Measurements from ENCODE around the gene ZNF774.
"Not testable (repeated sequence)": the region's sequence is repeated elsewhere in the genome, so short reads cannot be mapped to it uniquely, and the experiment has no call there.

Gene ZNF774

DNA sequence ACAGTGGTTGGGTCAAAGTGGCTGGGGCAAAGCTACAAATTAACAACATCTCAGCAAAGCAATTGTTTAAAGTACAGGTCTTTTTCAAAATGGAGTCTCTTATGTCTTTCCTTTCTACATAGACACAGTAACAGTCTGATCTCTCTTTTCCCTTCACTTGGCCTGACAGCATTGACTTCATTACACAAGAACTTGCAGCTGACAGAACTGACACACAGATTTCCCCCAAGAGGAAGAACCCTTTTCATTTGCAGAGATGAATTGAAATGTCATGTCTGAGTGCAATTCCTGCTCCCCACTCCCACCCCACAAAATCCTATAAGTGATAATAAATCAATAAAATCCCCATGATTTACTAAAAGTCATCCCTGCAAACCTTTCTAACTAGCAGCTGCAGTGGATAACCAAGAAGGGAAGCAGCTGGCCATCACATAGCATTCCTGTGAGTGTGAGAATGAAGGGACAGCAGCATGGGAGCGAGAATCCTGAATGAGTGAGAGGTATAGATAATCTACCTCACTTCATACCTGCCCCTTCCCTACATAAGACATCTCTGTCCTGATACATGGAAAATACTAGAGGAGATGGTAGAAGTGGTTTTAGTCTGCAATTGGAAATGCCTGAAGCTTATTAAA, 4.5 kb upstream of the ZNF774 start:
- not testable (repeated sequence) for DNase-seq (ENCODE audit: low read depth)

DNA sequence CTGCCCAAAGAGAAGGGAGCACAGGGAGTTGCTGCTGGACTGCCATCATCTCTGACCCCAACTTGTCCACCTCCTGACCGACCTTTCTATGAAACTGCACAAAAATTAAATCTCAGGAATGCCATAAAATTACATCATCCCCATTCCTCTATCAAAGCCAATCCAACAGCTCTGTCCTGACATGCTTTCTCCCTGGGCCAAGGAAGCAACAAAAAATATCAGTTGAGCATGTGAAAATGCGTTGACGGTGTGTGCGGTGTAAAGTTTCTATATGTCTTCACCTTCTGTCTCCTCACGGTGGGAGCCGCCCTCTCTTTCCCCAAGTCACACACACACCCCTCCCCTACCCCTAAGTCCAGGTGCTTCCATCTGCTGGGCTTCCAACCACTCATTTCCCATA, 3.6 kb upstream of the ZNF774 start:
- no peak for DNase-seq (ENCODE audit: low read depth)

DNA sequence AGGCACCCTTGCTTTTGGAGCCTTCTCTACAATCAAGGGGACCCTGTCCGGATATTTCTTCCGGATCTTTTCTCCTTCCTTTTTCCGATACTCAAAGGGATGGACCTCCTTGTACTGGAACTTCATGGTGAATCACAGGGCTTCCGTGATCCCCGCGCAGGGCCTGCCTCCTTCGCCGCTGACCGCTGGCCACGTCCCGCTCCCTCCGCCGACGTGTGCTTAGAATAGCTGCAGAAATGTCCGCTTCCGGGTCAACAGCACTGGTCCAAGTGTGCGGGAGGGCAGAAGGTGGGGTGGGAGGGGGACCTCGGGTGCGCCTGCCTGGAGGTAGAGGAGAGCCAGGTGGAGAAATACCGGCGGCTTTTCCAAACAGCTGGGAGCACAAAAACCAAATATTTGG, 3.0 kb upstream of the ZNF774 start:
- no peak for DNase-seq (ENCODE audit: low read depth)

DNA sequence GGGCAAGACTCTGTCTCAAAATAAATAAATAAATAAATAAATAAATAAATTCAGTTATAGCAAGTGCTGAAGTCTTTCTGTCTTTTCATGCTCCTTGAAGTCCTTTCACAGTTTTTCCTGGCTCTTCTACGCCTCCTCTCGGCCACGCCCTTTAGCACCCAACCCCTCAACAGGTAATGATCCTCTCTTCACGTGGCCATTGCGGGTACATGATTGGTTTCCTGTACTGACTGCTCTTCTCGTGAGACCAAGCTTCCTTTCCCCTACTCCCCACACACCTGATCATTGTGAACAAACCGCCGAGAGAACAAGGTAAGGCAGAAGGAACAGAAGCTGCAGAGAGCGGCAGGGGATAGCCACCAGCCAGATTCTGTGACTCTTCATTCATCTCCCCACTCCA, 2.3 kb upstream of the ZNF774 start:
- no peak for DNase-seq (ENCODE audit: low read depth)

DNA sequence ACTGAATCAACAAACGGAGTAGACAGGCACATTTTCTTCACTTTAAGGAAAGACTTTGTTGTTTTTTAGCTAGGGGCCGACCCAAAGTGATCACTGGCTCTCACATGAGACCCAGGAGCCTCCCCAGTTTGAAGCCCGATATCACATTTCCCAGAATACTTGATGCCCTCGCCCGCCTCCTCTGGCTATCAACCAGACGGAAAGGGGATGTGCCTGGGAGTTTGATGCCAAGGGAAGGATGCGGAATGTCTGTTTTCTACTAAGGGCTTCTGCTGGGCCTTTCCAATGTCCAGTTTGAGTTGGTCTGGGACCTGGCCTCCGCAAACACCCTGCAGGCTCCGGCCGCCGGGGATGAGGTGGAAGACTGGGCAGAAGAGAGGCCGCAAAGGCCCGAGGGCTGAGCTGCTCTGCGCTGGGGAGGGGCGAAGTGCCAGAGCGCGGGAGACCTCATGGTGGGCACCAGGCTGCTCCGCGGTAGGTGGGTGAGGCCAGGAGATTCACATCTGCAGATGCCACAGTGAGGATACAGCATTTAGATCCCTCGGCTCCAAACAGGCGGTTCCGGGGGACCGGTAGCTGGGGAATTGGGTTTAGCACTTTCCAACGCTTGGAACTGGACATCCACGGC, 491 bp upstream of the ZNF774 start:
- no peak for DNase-seq (ENCODE audit: low read depth)

DNA sequence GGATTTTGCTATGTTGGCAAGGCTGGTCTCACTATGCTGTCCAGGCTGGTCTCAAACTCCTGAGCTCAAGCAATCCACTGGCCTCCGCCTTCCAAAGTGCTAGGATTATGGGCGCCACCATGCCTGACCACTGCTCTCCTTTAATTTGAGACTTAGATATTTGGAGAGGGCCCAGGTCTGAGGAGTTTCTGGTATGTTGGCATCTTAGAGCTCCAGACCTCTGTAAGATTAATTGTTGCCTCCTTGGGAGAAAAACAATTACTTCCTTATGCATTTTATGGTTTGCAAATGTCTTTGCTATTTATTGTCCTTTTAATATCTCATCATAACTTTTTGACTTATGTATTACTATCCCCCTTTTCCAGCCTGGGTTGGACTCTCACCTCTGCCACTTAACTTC, 2.9 kb downstream of the ZNF774 start:
- DNase-seq (ENCODE audit: low read depth): no peak

DNA sequence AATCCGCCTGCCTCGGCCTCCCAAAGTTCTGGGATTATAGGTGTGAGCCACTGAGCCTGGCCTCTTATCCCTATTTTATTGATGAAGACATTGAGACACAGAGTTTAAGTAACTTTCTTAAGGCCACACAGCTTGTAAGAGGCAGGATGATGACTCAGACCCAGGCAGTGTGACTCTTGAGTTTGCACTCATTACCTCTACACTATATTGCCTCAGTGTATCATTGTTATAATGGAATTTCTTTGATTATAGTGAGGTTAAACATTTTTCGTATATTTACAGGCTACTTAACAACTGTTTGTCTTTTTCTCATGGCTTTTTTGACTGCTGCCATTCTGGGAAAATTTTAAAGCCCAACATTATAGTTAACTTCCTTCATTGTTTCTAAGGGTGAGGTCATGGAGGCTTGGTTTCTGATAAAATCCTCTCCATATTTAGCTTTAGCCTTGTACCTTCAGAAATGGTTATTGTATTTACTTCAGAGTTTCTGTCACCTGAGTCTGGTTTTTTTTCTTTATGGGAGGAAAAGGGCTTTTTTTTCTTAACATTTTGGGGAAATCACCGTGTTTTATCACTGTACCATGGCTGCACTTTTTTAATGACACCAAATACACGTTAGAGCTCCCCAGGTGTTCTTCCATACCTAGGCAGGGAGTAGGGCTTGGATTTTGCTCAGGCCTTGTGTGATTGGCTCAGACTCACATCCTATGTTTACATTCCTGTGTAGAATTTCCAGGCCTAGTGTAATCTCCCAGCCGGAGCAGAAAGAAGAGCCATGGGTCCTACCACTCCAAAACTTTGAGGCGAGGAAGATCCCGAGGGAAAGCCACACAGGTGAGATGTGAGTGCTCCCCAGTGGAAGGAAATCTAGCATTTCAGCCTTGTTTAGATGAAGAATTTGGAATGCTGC, 6.3 kb downstream of the ZNF774 start:
- no peak for DNase-seq (ENCODE audit: low read depth)

DNA sequence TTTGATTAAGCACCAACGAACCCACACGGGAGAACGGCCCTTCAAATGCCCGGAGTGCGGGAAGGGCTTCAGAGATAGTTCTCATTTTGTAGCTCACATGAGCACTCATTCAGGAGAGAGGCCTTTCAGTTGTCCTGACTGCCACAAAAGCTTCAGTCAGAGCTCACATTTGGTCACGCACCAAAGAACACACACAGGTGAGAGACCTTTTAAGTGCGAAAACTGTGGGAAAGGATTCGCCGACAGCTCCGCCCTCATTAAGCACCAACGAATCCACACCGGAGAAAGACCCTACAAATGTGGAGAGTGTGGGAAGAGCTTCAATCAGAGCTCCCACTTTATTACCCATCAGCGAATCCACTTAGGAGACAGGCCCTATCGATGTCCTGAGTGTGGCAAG, 8.7 kb downstream of the ZNF774 start:
- DNase-seq (ENCODE audit: low read depth): no peak

DNA sequence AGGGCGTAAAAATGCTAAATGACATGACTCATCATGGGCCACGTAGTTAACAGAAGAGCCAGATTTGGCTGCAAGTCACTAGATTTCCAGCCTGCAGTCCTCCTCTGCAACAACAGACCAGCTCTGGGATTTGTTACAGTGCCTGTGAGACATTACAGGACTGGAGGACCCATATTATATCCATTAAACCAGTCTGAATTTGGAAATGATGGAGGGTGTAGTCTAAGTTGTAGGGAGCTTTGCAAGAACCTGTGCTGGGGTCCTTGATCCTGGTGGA, 10.8 kb downstream of the ZNF774 start:
- DNase-seq (ENCODE audit: low read depth): peak; percentile 72

DNA sequence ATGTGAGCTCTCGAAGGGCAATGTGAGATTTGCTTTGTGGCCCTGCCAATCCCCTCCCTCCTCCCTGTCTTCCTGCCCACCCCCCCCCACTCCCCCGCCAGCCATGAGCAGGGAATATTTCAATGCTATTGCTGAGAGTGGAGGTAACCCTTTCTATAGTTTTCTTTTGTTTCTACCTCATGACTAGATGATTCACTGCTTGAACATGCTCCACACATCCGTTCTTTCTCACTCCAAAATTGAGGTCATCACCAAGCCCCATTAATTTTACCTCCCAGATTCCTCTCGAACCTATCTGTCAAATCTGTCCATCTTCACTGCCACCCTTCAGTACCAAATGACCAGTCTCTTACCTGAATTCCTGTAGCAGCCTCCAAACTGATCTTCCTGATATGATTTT, 12.2 kb downstream of the ZNF774 start:
- DNase-seq (ENCODE audit: low read depth): peak; percentile 61

DNA sequence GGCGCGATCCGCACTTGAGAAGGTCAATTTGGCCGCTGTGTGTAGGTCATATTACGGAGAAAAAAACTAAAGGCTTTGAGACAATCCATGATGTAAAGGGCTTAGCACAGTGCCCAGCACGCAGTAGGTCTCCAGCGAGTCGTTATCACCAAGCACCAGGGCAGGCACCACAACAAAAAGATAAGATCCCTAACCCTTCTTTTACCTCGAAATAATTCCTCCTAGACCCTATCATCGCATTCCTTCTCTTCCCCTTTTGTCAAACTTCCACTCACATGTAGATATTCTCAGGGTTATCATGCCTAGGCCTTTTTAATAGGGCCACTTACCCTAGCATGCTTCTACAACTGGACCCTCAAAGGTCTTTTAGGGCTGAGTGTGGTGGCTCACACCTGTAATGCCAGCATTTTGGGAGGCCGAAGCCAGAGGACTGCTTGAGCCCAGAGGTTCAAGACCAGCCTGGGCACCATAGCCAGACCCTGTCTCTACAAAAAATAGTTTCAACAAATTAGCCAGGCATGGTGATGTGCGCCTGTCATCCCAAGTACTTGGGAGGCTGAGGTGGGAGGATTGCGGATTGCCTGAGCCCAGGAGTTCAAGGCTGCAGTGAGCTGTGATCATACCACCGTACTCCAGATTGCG, 13.5 kb downstream of the ZNF774 start:
- DNase-seq (ENCODE audit: low read depth): no peak

DNA sequence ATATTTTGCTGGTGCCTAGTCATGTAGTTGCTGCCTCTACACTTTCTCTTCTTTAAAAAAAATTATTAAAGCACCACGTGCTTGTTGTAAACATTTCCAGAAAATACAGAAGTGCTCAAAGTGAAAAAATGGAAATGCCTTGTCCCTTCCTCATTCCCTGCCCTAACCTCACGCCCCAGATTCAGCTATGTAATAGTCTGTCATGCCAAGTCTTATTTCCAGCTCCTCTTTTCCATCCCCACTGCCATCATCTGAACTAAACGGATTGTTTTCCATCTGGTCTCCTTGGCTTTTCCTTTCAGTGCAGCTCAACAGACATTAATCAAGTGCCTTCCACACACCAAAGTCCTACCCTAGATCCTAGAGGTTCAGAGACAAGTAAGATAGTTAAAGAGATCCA, 15.5 kb downstream of the ZNF774 start:
- no peak for DNase-seq (ENCODE audit: low read depth)

DNA sequence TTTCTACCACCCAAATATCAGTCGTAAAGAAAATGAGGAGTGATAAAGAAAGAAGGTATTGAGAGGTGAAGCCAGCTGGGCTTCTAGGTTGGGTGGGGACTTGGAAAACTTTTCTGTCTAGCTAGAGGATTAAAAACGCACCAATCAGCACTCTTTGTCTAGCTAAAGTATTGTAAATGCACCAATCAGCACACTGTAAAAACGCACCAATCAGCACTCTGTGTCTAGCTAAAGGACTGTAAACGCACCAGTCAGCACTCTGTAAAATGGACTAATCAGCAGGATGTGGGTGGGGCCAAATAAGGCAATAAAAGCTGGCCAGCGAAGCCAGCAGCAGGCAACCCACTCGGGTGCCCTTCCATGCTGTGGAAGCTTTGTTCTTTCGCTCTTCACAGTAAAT, 23.0 kb downstream of the ZNF774 start:
- no peak for DNase-seq (ENCODE audit: low read depth)

DNA sequence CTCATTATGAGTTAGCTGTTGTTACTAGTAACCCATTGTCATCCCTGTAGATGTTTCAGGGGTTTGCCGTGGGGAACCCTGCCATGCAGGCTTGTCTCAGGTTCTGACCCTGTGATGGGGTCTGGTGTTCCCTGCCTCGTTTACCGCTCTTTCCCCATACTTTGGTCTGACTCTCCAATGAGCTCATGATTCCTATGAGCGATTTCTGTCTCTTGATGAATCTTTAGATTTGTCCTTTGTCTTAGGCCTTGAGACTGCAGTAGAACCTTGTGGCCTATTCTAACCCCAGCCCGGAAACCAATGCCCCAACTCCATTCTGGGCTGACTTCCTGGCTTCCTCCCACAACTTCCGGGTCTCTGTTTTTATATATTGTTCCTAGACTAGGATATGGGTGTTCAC, 24.7 kb downstream of the ZNF774 start:
- DNase-seq (ENCODE audit: low read depth): no peak

DNA sequence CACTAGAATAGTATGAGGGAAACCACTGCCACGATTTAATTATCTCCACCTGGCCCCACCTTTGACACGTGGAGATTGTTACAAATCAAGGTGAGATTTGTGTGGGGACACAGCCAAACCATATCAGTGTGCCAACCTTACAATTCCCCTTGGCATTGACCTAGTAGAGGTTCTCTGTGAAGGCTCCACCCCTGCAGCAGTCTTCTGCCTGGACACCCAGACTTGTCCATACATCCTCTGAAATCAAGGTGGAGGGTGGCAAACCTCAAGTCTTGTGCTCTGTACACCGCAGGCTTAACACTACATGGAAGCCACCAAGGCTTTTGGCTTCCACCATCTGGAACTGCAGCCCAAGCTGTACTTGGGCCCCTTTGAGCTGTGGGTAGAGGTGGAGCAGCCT, 27.2 kb downstream of the ZNF774 start:
- DNase-seq (ENCODE audit: low read depth): no peak

DNA sequence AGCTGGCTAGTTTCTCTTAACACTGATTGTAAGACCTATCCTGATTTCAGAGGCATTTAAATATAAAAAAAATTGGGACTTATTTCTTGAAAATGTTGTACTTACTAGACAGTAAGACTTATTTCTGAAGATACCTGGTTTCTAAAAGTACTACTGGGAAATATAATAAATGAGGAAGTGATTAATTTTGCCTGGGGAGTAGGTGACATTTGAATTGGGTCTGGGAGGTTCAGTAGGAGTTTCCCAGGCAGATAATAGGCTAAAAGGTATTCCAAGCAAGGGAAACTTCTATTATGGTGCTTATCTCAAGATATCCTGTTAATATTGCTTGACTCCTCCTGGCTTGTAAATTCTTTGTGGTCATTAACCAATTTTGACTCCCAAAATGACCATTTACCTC, 29.4 kb downstream of the ZNF774 start:
- no peak for DNase-seq (ENCODE audit: low read depth)

DNA sequence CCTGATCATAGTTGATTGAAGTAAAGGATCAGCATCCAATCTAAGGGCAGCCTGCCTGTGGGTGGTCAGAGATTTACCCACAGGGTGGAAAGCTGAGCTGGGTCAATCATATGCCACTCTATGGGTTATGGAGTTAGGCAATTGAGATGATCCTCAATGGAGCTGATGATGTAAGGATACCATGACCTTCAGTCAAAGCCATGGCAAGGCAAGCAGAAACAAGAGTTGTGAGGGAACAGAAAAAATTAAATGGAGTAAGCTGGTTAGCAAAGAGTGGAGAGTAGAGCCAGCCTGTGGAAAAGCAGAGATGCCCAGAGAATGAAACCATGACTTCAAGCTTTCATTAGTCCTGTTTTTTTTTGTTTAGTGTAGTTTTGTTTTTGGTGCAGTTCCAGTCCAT, 30.2 kb downstream of the ZNF774 start:
- no peak for DNase-seq (ENCODE audit: low read depth)

DNA sequence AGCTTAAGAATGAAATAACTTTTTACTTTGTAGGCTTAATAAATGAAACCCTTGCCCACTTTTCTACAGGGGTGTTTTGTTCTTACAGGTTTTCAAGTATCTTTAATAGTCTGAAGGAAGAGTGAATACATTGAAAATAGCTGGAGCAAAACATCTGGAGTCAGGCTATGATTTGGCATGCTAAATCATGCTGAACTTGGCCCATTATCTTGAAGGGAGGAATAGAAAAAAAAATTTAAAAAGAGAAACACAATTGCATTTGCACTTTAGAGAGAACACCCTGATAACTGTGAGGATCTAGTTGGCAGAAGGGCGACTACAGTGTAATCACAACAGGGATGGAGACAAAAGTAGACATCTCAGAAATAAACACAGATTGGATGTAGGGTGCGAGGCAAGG, 34.1 kb downstream of the ZNF774 start:
- no peak for DNase-seq (ENCODE audit: low read depth)

DNA sequence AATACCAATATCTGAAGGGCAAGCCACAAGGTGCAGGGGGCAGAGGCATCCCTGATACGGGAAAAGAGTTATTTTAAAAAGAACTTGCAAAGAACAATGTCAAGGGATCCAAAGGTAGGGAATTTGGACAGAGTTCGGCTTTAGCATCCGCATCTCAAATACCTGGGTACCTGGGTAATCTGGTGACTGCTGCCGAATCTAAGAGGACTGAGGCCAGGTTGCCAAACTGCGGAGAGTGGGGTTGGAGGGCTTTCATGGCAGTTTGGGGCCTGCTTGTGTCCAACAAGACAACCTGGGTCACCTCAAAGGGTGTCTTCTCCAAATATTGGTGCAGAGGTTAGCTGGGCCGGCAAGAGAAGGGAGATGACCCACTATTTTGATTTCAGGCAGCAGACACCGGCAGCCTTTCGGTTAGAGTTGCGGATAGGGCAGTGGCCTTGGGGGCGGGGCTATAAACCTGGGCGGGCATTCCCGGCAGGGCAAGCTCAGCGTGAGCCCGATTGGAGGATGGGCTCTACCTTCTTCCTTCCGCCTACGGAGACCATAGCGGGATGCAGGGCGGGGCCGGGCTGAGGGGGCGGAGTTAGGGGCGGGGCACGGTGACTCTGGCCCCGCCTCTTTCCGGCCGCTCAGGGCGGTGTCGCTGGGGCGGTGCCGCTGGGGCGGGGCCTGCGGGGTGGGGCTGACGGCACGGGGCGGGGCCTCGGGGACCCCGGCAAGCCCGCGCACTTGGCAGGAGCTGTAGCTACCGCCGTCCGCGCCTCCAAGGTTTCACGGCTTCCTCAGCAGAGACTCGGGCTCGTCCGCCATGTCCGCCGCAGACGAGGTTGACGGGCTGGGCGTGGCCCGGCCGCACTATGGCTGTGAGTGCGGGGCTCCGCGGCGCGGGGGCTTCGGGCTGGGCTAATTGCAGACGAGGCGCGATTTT, 35.7 kb downstream of the ZNF774 start, which contains the start of gene IQGAP1:
Gene IQGAP1 (plus strand): TSS at position 709 of the 928 bp plus-strand sequence. CDS start 100 bp downstream, at position 809.
- DNase-seq (ENCODE audit: low read depth): peak; percentile 91

DNA sequence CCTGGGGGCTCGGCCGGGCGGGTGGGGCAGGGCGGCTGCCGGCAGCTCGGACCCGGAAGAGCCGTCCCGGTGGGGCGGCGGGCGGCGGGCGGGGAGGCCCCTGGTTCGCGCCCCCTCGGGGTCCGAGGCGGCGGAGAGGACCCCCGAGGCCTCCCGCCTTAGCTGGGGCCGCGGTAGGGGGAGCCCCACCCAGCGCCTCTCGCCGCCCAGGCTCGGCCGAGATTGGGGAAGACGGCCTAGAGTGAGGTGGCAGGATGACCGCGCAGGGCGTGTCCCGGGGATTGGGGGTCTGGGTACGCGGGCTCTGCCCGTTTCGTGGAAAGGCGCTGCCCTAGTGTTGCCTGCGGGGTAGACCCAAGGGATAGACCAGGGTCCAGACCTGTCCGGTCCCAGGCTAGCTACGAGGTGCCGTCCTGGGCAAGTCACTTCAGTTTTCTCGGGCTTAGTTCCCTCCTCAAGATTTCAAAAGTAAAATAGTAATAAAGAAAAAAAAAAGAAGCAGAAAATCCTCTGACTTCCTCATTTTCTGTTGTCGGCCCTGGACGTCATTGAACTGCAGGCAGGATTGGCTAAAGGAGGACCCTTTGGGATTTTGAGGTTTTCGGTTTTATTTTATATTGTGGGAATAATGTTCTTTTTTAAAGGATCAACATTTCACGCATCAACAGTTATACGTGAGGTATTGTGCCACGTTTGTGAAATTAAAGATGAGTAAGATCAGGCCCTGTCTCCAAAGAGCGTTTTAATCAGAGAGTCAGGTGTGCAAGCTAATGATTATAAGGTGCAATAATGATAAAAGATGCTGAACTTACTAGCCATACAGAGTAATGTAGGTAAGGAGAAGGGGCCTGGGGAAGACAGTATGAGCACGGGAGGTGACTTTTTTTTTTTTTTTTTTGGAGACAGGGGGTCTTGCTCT, 36.6 kb downstream of the ZNF774 start:
- DNase-seq (ENCODE audit: low read depth): no peak

DNA sequence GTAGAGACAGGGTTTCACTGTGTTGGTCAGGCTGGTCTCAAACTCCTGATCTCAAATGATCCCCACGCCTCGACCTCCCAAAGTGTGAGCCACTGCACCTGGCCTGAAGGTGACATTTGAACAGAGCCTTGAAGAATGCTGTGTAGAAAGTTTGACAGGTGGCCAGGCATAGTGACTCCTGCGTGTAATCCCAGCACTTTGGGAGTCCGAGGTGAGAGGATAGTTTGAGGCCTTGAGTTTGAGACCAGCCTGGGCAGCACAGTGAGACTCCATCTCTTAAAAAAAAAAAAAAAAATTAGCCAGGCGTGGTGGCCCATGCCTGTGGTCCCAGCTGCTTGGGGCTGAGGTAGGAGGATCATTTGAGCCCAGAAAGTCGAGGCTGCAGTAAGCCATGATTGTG, 37.4 kb downstream of the ZNF774 start:
- no peak for DNase-seq (ENCODE audit: low read depth)
